K562 (cell line): ENCODE results near the gene SKIL. TPM values are rescaled to one million over a fixed set of nuclear protein-coding genes. Genes with fewer than 3 reads are reported as not detected.

Experiments
- BCOR ChIP-seq: fragments of 450-650 bp; IDR thresholded peaks from 2 replicates; pipeline ENCODE4 v1.6.1; 2016
- CBFA2T2 ChIP-seq: fragments of 450-650 bp; conservative IDR thresholded peaks from 2 replicates; pipeline ENCODE4 v1.6.1; 2017; ENCODE audit warnings: mild to moderate bottlenecking
- CBFA2T3 ChIP-seq: fragments of 450-650 bp; IDR thresholded peaks from 2 replicates; pipeline ENCODE4 v1.6.1; 2017
- DACH1 ChIP-seq: fragments of 450-650 bp; IDR thresholded peaks from 2 replicates; pipeline ENCODE4 v1.6.1; 2018; ENCODE audit not compliant: partially characterized antibody
- HMG20A ChIP-seq: fragments of 450-650 bp; formaldehyde crosslinking; conservative IDR thresholded peaks from 2 replicates; pipeline ENCODE4 v1.4.0; 2020; ENCODE audit warnings: mild to moderate bottlenecking, mixed read lengths
- KAT2B ChIP-seq: IDR thresholded peaks from one replicate; pipeline ENCODE4 v1.6.1; 2012; ENCODE audit warnings: low read depth, mild to moderate bottlenecking, control low read depth, inconsistent platforms, low read length, moderate library complexity
- KLF10 ChIP-seq: fragments of 250-450 bp; sonication (Bioruptor Pico); IDR thresholded peaks from 2 replicates; pipeline ENCODE4 v1.6.1; 2021; ENCODE audit warnings: matching md5 sums
- MED1 ChIP-seq: sonication (generic); formaldehyde crosslinking; IDR thresholded peaks from 2 replicates; pipeline ENCODE4 v1.8.1; 2023; ENCODE audit warnings: missing genetic modification reagents, borderline replicate concordance
- RBM39 ChIP-seq: fragments of 200-400 bp; formaldehyde crosslinking; optimal IDR thresholded peaks from 2 replicates; pipeline ENCODE3; 2018; ENCODE audit warnings: low read depth, low read length
- TCF3 ChIP-seq: sonication (generic); formaldehyde crosslinking; IDR thresholded peaks from 2 replicates; pipeline ENCODE4 v1.4.0; 2020; ENCODE audit warnings: mild to moderate bottlenecking, missing genetic modification reagents
- THRAP3 ChIP-seq: fragments of 450-650 bp; IDR thresholded peaks from 2 replicates; pipeline ENCODE4 v1.6.1; 2016; ENCODE audit warnings: mild to moderate bottlenecking, inconsistent platforms, borderline replicate concordance
- ZBED1 ChIP-seq: IDR thresholded peaks from 2 replicates; pipeline ENCODE4 v1.6.1; 2014
- ZNF184 ChIP-seq: sonication (generic); formaldehyde crosslinking; IDR thresholded peaks from 2 replicates; pipeline ENCODE4 v1.5.0; 2020; ENCODE audit warnings: missing genetic modification reagents
- ZNF24 ChIP-seq: fragments of 450-650 bp; IDR thresholded peaks from 2 replicates; pipeline ENCODE4 v1.6.1; 2016
- ZNF586 ChIP-seq: fragments of 450-650 bp; formaldehyde crosslinking; conservative IDR thresholded peaks from 2 replicates; pipeline ENCODE4 v1.4.0; 2020; ENCODE audit warnings: mild to moderate bottlenecking, moderate library complexity
- ZNF589 ChIP-seq: fragments of 200-800 bp; sonication (Bioruptor generic); IDR thresholded peaks from 2 replicates; pipeline ENCODE4 v1.6.1; 2016; ENCODE audit warnings: low read depth, missing genetic modification characterization, missing compliant biosample characterization
- ZNF695 ChIP-seq: fragments of 450-650 bp; formaldehyde crosslinking; IDR thresholded peaks from 2 replicates; pipeline ENCODE4 v1.4.0; 2020; ENCODE audit warnings: mild to moderate bottlenecking, moderate library complexity
- polyA plus RNA-seq, 8 experiments: library from polyadenylated mRNA; depleted of rRNA in 4 of 8; stranded (reverse) in 5 of 8; unstranded in 3 of 8; fragments of >200 nt; fragmentation: Nextera tagmentation in 2 of 8; fragmentation: Illumina TruSeq in 1 of 8; extraction: Ambion mirVana in 2 of 8; extraction: Trizol in 1 of 8; gene quantifications; 2 replicates each; pipeline versions ENCODE4 v1.2.1 to v1.2.3, GENCODE V29; 2011 to 2014; ENCODE audit warnings: inconsistent platforms in 1 of 8, missing spikeins in 1 of 8
- total RNA-seq, 7 experiments: library from RNA; depleted of rRNA in 6 of 7; stranded (reverse); fragments of >200 nt in 6 of 7; fragmentation: Illumina TruSeq in 2 of 7; extraction: Trizol in 2 of 7; gene quantifications; 2 replicates each; pipeline versions ENCODE4 v1.2.1 to v1.2.3, GENCODE V29; 2011 to 2021; ENCODE audit warnings: low replicate concordance in 1 of 7
- TF ChIP-seq, protein P1 (sequence below): fragments of 250-450 bp; sonication (Bioruptor Pico); IDR thresholded peaks from 2 replicates; pipeline ENCODE4 v1.5.1; 2021; ENCODE audit warnings: mild to moderate bottlenecking
- TF ChIP-seq, protein P2 (sequence below): fragments of 450-650 bp; IDR thresholded peaks from 2 replicates; pipeline ENCODE4 v1.6.1; 2018; ENCODE audit not compliant: partially characterized antibody
- TF ChIP-seq, protein P3 (sequence below): fragments of 250-450 bp; sonication (Bioruptor Pico); IDR thresholded peaks from 2 replicates; pipeline ENCODE4 v1.4.0; 2020
- TF ChIP-seq, protein P4 (sequence below), 2 experiments: IDR thresholded peaks; 2 replicates each; pipeline ENCODE4 v1.6.1; 2012; ENCODE audit warnings: improper control_type of control experiment in 2 of 2, low read depth in 2 of 2, low read length in 2 of 2, borderline replicate concordance in 1 of 2

SKIL gene
- total and polyA plus RNA-seq, 9 of the 15 experiments (the other 6 are each of a cell fraction or from before 2014, with no cell fraction given), result 4.3 to 19.1 (median 9.7) TPM

DNA sequence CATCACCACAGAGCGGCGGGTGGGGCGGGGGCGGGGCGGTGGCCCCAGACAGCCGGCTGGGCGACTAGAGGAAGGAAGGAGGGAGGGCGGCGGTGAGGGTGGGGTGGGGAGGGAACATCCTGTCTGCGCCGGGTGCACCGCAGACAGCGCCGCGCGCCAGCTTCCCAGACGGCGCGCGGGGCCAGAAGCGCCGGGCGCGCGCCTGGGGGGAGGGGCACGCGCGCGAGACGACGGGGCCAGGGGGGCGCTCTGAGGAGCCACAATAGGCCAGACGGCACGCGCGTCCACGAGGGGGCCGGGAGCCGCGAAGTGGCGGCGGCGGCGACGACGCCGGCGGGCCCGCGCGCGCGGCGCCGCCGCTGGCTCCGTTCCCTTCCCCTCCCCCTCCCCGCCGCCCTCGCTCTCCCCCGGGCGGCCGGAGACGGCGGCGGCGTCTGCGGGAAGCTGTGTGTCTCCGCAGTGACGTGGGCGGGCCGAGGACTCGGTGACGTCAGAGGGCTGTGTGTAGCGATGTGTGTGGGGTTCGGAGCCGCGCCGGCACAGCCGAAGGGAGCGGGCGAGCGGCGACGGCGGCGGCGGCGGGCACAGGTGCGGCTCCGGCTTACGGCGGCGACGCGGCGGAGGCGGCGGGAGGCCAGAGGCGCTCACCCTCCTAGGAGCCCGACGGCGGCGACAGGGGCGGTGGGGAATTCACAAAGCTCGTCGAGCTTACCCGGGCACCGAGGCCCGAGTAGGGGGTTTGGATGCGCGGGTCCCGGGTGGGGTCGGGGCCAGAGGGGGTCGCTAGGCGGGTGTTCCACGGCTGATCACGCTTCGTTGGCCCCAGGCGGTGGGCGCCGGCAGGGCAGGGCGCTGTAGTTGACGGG is at the start of gene SKIL (continued):
- TF ChIP-seq, protein P1, sequence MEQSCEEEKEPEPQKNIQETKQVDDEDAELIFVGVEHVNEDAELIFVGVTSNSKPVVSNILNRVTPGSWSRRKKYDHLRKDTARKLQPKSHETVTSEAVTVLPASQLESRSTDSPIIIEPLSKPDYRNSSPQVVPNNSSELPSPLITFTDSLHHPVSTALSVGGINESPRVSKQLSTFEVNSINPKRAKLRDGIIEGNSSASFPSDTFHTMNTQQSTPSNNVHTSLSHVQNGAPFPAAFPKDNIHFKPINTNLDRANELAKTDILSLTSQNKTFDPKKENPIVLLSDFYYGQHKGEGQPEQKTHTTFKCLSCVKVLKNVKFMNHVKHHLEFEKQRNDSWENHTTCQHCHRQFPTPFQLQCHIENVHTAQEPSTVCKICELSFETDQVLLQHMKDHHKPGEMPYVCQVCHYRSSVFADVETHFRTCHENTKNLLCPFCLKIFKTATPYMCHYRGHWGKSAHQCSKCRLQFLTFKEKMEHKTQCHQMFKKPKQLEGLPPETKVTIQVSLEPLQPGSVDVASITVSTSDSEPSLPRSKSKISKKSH (CRISPR knock-in tag), result no peak
- TF ChIP-seq, protein P2, sequence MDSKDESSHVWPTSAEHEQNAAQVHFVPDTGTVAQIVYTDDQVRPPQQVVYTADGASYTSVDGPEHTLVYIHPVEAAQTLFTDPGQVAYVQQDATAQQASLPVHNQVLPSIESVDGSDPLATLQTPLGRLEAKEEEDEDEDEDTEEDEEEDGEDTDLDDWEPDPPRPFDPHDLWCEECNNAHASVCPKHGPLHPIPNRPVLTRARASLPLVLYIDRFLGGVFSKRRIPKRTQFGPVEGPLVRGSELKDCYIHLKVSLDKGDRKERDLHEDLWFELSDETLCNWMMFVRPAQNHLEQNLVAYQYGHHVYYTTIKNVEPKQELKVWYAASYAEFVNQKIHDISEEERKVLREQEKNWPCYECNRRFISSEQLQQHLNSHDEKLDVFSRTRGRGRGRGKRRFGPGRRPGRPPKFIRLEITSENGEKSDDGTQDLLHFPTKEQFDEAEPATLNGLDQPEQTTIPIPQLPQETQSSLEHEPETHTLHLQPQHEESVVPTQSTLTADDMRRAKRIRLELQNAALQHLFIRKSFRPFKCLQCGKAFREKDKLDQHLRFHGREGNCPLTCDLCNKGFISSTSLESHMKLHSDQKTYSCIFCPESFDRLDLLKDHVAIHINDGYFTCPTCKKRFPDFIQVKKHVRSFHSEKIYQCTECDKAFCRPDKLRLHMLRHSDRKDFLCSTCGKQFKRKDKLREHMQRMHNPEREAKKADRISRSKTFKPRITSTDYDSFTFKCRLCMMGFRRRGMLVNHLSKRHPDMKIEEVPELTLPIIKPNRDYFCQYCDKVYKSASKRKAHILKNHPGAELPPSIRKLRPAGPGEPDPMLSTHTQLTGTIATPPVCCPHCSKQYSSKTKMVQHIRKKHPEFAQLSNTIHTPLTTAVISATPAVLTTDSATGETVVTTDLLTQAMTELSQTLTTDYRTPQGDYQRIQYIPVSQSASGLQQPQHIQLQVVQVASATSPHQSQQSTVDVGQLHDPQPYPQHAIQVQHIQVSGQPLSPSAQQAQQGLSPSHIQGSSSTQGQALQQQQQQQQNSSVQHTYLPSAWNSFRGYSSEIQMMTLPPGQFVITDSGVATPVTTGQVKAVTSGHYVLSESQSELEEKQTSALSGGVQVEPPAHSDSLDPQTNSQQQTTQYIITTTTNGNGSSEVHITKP, result no peak
- TF ChIP-seq, protein P3, sequence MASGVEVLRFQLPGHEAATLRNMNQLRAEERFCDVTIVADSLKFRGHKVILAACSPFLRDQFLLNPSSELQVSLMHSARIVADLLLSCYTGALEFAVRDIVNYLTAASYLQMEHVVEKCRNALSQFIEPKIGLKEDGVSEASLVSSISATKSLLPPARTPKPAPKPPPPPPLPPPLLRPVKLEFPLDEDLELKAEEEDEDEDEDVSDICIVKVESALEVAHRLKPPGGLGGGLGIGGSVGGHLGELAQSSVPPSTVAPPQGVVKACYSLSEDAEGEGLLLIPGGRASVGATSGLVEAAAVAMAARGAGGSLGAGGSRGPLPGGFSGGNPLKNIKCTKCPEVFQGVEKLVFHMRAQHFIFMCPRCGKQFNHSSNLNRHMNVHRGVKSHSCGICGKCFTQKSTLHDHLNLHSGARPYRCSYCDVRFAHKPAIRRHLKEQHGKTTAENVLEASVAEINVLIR (CRISPR knock-in tag), result peak; percentile 86
- TF ChIP-seq MED1 (CRISPR knock-in tag) (no peak; the same call in 1 of the 2 replicates), TCF3 (CRISPR knock-in tag) (peak; percentile 40; the same call in 1 of the 2 replicates), ZNF695 (CRISPR knock-in tag) (no peak), THRAP3 (no peak), ZBED1 (no peak; the same call in 1 of the 2 replicates), DACH1 (no peak), ZNF24 (no peak; the same call in 1 of the 2 replicates), CBFA2T3 (no peak), BCOR (no peak), KAT2B (no peak), HMG20A (CRISPR knock-in tag) (no peak), RBM39 (no peak), CBFA2T2 (no peak), ZNF586 (no peak), ZNF589 (CRISPR knock-in tag) (peak; percentile 96), ZNF184 (no peak), KLF10 (CRISPR knock-in tag) (no peak)
- TF ChIP-seq, protein P4, sequence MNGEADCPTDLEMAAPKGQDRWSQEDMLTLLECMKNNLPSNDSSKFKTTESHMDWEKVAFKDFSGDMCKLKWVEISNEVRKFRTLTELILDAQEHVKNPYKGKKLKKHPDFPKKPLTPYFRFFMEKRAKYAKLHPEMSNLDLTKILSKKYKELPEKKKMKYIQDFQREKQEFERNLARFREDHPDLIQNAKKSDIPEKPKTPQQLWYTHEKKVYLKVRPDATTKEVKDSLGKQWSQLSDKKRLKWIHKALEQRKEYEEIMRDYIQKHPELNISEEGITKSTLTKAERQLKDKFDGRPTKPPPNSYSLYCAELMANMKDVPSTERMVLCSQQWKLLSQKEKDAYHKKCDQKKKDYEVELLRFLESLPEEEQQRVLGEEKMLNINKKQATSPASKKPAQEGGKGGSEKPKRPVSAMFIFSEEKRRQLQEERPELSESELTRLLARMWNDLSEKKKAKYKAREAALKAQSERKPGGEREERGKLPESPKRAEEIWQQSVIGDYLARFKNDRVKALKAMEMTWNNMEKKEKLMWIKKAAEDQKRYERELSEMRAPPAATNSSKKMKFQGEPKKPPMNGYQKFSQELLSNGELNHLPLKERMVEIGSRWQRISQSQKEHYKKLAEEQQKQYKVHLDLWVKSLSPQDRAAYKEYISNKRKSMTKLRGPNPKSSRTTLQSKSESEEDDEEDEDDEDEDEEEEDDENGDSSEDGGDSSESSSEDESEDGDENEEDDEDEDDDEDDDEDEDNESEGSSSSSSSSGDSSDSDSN (IDR thresholded peaks at IDR 0.05; ENCODE audit: borderline replicate concordance in 1 of 2, low read depth in 2 of 2, low read length in 2 of 2), result 0 out of 4 replicates have a peak, but pooled peaks of 1 of the 2 experiments have one; percentile 19
